HG03097 (cell line): ENCODE measurements around the gene MYO3A.

Source experiments
- ATAC-seq: cut with Tn5 transposase; IDR thresholded peaks from one replicate; pipeline ENCODE4 v1.9.1; 2021; ENCODE audit not compliant: unreplicated experiment, low FRiP score

Gene MYO3A

GRCh38 chr10:26251925-26252324 is 317.9 kb downstream of the MYO3A start:
- ATAC-seq: no peak

GRCh38 chr10:26254616-26255015 is 320.6 kb downstream of the MYO3A start:
- no peak for ATAC-seq

GRCh38 chr10:26259341-26259740 is 325.3 kb downstream of the MYO3A start:
- ATAC-seq: no peak
